ENCODE results near the gene ACLY.

The ACLY gene

DNA sequence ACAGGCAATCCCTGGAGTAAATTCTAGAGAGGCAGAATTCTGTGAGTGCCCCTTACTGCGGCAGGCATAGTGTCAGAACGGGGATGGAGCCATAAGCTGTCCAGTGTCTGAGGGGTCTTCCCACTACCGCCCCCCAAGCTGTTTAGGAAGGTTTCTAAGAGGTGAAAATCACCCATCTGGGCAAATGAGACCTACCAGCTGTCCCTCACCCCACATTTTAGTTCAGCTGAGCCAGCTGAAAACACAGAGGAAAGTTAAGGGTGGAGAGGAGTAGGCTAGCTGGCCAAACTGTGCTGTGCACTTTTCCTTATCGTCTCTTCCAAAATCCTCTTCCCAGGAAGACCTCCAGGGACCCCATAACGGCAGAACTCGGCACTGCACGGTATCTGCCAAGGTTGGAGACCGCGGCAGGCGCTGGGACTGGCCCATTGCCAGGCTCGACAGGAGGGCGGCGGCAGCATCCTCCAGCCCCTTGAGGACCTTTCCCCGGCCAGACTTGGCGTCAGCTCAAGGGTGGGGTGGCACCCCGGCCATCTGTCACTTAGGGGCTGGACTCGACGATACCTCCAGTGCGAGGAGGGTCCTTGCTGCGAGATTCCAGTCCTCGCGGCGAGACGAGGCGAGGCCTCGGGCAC lies 955 bp downstream of the ACLY start:
- Histone ChIP-seq H3K27ac (peak overlapping the region; percentile 96), H3K27me3 (ENCODE audit: insufficient read depth, low read depth, severe bottlenecking) (no peaks in the 10 kb centered on the region), H3K4me3 (ENCODE audit: low read depth, low read length) (peak overlapping the region; percentile 97), H3K9me3 (ENCODE audit: severe bottlenecking) (no peaks in the 10 kb centered on the region), H3K36me3 (peaks cover 60% of the 10 kb centered on the region)
- TF ChIP-seq, protein P1, sequence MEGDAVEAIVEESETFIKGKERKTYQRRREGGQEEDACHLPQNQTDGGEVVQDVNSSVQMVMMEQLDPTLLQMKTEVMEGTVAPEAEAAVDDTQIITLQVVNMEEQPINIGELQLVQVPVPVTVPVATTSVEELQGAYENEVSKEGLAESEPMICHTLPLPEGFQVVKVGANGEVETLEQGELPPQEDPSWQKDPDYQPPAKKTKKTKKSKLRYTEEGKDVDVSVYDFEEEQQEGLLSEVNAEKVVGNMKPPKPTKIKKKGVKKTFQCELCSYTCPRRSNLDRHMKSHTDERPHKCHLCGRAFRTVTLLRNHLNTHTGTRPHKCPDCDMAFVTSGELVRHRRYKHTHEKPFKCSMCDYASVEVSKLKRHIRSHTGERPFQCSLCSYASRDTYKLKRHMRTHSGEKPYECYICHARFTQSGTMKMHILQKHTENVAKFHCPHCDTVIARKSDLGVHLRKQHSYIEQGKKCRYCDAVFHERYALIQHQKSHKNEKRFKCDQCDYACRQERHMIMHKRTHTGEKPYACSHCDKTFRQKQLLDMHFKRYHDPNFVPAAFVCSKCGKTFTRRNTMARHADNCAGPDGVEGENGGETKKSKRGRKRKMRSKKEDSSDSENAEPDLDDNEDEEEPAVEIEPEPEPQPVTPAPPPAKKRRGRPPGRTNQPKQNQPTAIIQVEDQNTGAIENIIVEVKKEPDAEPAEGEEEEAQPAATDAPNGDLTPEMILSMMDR (IDR thresholded peaks at IDR 0.05; ENCODE audit: low read depth, low read length): no peak
- peak; percentile 90 for DNase-seq

DNA sequence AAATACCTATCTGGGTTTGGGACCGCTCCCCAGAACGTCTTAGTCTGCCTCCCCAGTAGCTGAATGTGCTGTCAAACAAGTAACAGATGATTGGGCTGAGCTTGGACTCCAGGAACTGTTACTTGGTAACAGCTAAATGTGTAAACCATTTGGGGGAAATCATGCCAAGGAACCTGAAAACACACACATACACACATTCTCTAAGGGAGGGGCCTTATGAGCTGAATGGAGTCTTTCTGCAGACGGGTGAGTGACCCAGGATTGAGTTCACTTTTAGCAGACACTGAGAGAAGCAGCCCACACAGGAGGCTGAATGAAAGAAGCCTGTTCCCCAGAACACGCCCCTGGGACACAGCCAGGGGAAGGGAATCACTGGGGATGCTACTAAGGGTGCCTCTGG lies 1.6 kb downstream of the ACLY start:
- no peak for DNase-seq
- H3K36me3 ChIP-seq: peaks cover 66% of the 10 kb centered on the region
- no peaks in the 10 kb centered on the region for H3K9me3 ChIP-seq (ENCODE audit: severe bottlenecking)
- no peaks in the 10 kb centered on the region for H3K27me3 ChIP-seq (ENCODE audit: insufficient read depth, low read depth, severe bottlenecking)
- peak overlapping the region; percentile 97 for H3K4me3 ChIP-seq (ENCODE audit: low read depth, low read length)
- TF ChIP-seq, protein P1 (IDR thresholded peaks at IDR 0.05; ENCODE audit: low read depth, low read length): no peak
- peak overlapping the region; percentile 96 for H3K27ac ChIP-seq

DNA sequence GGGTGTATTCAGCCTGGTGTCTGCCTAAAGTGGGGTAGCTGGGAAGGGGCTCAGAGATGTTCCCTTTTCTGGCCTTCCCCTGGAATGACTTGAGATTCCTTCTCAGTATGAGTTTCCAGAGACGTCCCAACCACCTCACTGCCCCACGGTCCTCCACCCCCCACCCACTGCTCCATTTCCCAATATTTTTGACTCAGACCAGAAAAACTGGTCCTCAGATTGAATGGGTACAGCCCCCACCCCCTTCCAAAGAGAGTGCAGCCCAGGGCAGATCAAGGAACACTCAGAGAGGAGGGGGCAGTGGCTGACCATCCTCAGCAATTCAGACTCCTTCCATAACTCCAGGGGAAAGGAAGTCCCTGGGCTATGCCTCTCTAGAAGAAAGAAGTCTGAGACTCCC lies 3.2 kb downstream of the ACLY start:
- H3K9me3 ChIP-seq (ENCODE audit: severe bottlenecking): no peaks in the 10 kb centered on the region

DNA sequence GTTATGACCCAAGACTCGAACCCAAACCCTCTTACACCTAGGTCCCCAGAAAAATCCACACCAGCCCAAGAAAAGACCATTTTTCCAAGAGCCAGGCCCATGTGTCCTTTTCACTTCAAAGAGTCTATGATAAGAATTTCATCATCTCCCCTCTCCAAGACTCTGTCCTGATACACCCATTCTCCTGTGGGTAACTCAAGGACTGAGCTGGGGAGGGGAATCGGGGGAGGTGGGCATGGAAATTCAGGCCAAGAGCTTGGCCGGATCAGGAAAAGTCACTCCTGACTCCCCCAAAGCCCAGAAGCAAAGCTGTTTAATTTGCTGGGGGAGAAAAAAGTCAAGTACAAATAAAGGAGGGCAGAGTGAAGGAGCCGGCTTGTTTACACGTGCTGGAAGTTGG lies 3.7 kb downstream of the ACLY start:
- H3K27ac ChIP-seq: peak overlapping the region; percentile 37
- DNase-seq: no peak
- no peaks in the 10 kb centered on the region for H3K9me3 ChIP-seq (ENCODE audit: severe bottlenecking)
- no peaks in the 10 kb centered on the region for H3K27me3 ChIP-seq (ENCODE audit: insufficient read depth, low read depth, severe bottlenecking)
- peaks cover 88% of the 10 kb centered on the region for H3K36me3 ChIP-seq
- no peak overlapping the region for H3K4me3 ChIP-seq (ENCODE audit: low read depth, low read length)
- TF ChIP-seq, protein P1 (IDR thresholded peaks at IDR 0.05; ENCODE audit: low read depth, low read length): no peak

More for the DNA sequence above, 3.2 kb downstream of the ACLY start:
- H3K36me3 ChIP-seq: peaks cover 82% of the 10 kb centered on the region
- peak overlapping the region; percentile 37 for H3K27ac ChIP-seq
- no peaks in the 10 kb centered on the region for H3K27me3 ChIP-seq (ENCODE audit: insufficient read depth, low read depth, severe bottlenecking)
- H3K4me3 ChIP-seq (ENCODE audit: low read depth, low read length): no peak overlapping the region
- no peak for DNase-seq
- TF ChIP-seq, protein P1 (IDR thresholded peaks at IDR 0.05; ENCODE audit: low read depth, low read length): no peak

DNA sequence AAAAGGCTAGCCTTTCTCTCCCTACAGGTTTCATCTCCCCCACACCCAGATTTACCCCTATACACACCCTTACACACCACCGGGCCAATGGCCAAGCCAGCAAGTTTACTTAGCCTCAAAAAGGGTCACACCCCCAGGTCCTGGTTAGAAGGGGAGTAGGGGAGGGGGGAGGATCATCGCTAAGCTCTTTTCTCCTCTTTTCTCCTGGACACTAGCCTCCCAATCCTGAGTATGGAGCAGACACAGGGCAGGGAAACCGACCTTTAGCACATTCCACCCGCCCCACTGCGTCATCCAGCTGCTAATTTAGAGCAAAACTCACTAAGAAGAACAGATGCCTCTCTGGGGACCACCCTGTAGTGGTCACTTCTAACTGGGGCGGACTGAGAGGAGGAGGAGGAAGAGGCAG lies 4.4 kb downstream of the ACLY start:
- H3K9me3 ChIP-seq (ENCODE audit: severe bottlenecking): no peaks in the 10 kb centered on the region
- no peaks in the 10 kb centered on the region for H3K27me3 ChIP-seq (ENCODE audit: insufficient read depth, low read depth, severe bottlenecking)
- DNase-seq: no peak
- peak overlapping the region; percentile 37 for H3K27ac ChIP-seq
- no peak overlapping the region for H3K4me3 ChIP-seq (ENCODE audit: low read depth, low read length)
- TF ChIP-seq, protein P1 (IDR thresholded peaks at IDR 0.05; ENCODE audit: low read depth, low read length): no peak
- peaks cover 94% of the 10 kb centered on the region for H3K36me3 ChIP-seq

DNA sequence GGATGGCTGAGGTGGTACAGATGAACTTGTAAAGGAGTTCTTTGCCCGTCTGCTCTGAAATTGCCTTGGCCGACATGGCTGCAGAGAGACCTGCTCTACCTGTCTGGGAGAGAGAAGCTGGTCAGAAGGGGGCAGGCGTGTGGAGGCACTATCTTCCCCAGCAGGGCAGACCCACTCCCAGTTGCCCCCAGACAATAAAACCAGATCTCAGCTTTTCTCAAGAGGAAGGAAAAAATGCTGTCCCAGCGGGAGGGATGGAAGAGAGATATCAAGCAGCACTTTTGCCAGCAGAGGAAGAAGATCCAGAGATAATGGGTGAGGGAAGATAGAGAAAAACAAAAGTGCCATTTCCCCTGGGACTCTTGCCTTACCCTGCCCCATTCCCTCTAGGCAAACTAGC lies 5.0 kb downstream of the ACLY start:
- H3K27ac ChIP-seq: peak overlapping the region; percentile 37

More for the DNA sequence above, 5.0 kb downstream of the ACLY start:
- H3K36me3 ChIP-seq: peaks cover 100% of the 10 kb centered on the region
- no peak overlapping the region for H3K4me3 ChIP-seq (ENCODE audit: low read depth, low read length)
- no peak for DNase-seq
- H3K27me3 ChIP-seq (ENCODE audit: insufficient read depth, low read depth, severe bottlenecking): no peaks in the 10 kb centered on the region
- TF ChIP-seq, protein P1 (IDR thresholded peaks at IDR 0.05; ENCODE audit: low read depth, low read length): no peak
- H3K9me3 ChIP-seq (ENCODE audit: severe bottlenecking): no peaks in the 10 kb centered on the region
